Fibroblast of mammary gland (primary cell): Measurements from ENCODE around the gene PTPRN2.
"Not testable (repeated sequence)": the region's sequence is repeated elsewhere in the genome, so short reads cannot be mapped to it uniquely, and the experiment has no call there.

Experiments used
- DNase-seq: peaks from one replicate; pipeline ENCODE4 v3.0.0-alpha.2; 2010; ENCODE audit warnings: low read depth
- H3K4me3 ChIP-seq: 2 replicates; pipeline ENCODE4 v1.5.1; 2011; ENCODE audit warnings: low read depth, mild to moderate bottlenecking, low read length, moderate library complexity; ENCODE audit not compliant: control insufficient read depth
- TF ChIP-seq, protein P1 (sequence below): conservative IDR thresholded peaks from 2 replicates; pipeline ENCODE4 v1.5.1; 2011; ENCODE audit warnings: low read depth, low read length, inconsistent platforms; ENCODE audit not compliant: control insufficient read depth, insufficient read depth

The PTPRN2 gene

DNA sequence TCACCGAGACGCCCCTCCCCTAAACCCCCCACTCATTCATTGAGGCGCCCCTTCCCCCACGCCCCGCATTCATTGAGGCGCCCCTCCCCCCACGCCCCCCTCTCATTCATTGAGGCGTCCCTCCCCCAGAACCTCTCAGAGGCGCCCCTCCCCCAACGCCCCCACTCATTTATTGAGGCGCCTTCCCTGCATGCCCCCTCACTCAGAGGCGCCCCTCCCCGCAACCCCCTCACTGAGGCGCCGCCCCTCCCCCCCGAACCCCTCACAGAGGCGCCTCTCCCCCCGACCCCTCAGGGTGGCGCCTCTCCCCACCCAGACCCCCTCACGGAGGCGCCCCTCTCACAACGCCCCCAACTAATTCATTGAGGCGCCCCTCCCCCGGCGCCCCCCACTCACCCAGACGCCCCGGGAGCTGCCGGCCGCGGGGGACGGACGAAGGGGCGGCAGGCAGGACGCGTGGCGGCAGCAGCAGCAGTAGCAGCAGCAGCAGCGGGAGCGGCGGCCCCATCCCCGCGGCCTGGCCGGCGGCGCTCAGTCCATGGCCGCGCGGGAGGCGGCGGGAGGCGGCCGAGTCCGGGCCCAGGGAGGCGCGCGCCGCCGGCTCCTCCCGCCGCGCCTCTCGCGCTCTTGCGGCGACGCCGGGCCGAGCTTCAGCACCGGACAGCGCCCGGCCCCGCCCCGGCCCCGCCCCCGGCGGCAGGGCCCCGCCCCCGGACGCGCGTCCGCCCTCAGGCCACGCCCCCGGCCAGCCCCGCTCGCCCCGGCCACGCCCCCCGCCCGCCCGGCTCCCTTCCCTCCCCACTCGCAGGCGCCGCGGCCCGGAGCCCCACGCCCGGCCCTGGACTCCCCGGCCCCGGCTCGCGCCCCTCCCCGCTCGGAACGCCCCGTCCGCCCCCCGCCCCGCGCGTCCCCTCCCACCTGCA, at the start of gene PTPRN2:
PTPRN2 (minus strand) TSS at position 662 of the 923 bp plus-strand sequence.
- peak; percentile 28 for DNase-seq
- TF ChIP-seq, protein P1, sequence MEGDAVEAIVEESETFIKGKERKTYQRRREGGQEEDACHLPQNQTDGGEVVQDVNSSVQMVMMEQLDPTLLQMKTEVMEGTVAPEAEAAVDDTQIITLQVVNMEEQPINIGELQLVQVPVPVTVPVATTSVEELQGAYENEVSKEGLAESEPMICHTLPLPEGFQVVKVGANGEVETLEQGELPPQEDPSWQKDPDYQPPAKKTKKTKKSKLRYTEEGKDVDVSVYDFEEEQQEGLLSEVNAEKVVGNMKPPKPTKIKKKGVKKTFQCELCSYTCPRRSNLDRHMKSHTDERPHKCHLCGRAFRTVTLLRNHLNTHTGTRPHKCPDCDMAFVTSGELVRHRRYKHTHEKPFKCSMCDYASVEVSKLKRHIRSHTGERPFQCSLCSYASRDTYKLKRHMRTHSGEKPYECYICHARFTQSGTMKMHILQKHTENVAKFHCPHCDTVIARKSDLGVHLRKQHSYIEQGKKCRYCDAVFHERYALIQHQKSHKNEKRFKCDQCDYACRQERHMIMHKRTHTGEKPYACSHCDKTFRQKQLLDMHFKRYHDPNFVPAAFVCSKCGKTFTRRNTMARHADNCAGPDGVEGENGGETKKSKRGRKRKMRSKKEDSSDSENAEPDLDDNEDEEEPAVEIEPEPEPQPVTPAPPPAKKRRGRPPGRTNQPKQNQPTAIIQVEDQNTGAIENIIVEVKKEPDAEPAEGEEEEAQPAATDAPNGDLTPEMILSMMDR: no peak
- H3K4me3 ChIP-seq: no peak within 1 kb of the TSS

- TF ChIP-seq, protein P1: no peak
- no peak for DNase-seq
Measured at GRCh38 chr7:158633055-158633956, 45.7 kb upstream of the PTPRN2 start.

GRCh38 chr7:158631574-158632195, 44.1 kb upstream of the PTPRN2 start:
- TF ChIP-seq, protein P1: no peak
- no peak overlapping the region for H3K4me3 ChIP-seq
- DNase-seq: no peak

More at GRCh38 chr7:158633055-158633956, 45.7 kb upstream of the PTPRN2 start:
- no peak overlapping the region for H3K4me3 ChIP-seq

DNA sequence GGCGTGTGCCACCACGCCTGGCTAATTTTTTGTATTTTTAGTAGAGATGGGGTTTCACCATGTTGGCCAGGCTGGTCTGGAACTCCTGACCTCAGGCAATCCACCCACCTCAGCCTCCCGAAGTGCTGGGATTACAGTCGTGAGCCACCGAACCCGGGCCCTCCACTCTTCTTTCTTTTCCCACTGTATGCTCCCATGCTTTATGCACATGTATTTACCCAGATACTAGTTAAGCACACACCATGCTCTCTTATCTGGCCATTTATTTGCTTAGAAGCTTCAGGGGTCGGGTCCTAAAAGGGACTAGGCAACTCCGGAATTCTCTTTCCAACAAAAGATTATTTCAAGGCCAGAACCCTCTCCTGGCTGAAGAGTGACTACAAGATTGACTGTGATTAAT, 38.7 kb upstream of the PTPRN2 start:
- not testable (repeated sequence) for DNase-seq, H3K4me3 ChIP-seq

DNA sequence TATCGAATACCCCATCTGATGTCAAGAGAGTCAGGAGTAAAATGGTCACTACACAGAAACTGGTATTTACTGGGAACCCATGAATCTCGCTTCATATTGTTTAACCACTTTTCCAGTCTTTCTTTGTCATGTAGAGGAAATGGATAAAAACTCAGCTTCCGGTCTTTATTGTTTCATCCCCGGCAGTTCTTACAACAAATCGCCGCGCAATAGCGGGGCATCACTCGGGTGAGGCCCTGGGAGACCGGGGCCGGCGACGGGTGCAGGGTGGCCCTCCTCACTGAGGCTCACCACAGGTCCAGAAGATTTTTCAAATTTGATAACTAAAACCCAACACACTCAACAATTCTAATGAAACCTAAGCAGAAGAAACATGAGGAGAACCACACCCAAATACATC, 35.6 kb upstream of the PTPRN2 start:
- DNase-seq: no peak
- TF ChIP-seq, protein P1: no peak
- no peak overlapping the region for H3K4me3 ChIP-seq

DNA sequence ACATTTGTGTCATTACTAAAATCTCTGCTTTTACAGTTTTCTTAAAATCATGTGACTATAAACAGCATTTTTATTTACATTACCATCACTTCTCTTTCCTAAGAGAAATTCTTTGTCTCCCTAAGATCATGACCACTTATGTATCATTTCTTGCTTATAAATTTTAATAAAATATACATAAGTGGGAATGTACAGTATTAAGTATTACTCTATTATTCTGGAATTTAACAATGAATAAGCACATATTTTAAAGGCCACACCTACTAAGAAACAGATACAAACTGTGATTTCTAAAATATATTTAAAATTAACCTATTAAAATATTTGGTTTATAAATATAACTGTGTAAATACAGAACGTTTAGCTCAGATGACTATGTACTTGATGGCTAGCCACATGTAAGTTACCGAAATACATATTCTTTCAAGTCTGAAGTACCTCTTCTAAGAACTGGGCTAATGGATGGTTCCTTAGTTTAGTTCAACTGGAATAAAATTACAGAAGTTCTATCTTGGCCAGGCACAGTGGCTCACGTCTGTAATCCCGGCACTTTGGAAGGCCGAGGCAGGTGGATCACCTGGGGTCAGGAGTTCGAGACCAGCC, 33.3 kb upstream of the PTPRN2 start:
- H3K4me3 ChIP-seq: no peak overlapping the region
- TF ChIP-seq, protein P1: no peak
- DNase-seq: no peak
